SJSA1 (cell line): ENCODE data around the gene KLHL14. TPM values are rescaled to one million over a fixed set of nuclear protein-coding genes. Genes with fewer than 3 reads are reported as not detected.
"Not testable (repeated sequence)": the region's sequence is repeated elsewhere in the genome, so short reads cannot be mapped to it uniquely, and the experiment has no call there.

Experiments
- DNase-seq, 2 experiments: peaks; one replicate each; pipeline ENCODE4 v3.0.0-alpha.2; 2015 to 2020; ENCODE audit warnings: low spot score in 2 of 2, low read depth in 1 of 2
- H3K27ac ChIP-seq: fragments of 250-450 bp; sonication (Bioruptor Pico); 2 replicates; pipeline ENCODE4 v1.5.1; 2020; ENCODE audit warnings: mild to moderate bottlenecking, moderate library complexity
- H3K27me3 ChIP-seq: fragments of 250-450 bp; sonication (Bioruptor Pico); replicated peaks from 2 replicates; pipeline ENCODE4 v1.5.1; 2020; ENCODE audit warnings: mild to moderate bottlenecking, moderate library complexity
- H3K36me3 ChIP-seq: fragments of 250-450 bp; sonication (Bioruptor Pico); 2 replicates; pipeline ENCODE4 v1.5.1; 2020; ENCODE audit warnings: mild to moderate bottlenecking
- H3K4me1 ChIP-seq: fragments of 250-450 bp; sonication (Bioruptor Pico); replicated peaks from 2 replicates; pipeline ENCODE4 v1.6.1; 2021; ENCODE audit warnings: mild to moderate bottlenecking
- H3K4me3 ChIP-seq: fragments of 250-450 bp; sonication (Bioruptor Pico); 2 replicates; pipeline ENCODE4 v1.5.1; 2020; ENCODE audit warnings: mild to moderate bottlenecking
- H3K9me3 ChIP-seq: fragments of 250-450 bp; sonication (Bioruptor Pico); replicated peaks from 2 replicates; pipeline ENCODE4 v1.5.1; 2020; ENCODE audit warnings: mild to moderate bottlenecking
- total RNA-seq: library from RNA; depleted of rRNA; stranded (reverse); fragments of >200 nt; shearing (Covaris generic); gene quantifications from 2 replicates; pipeline ENCODE4 v1.2.3, GENCODE V29; 2014

Gene KLHL14
- total RNA-seq, 1 experiment from 2014 or later, result not detected

GRCh38 chr18:32684096-32684495, 88.7 kb downstream of the KLHL14 start:
- Histone ChIP-seq H3K4me3 (no peak overlapping the region), H3K27me3 (no peaks in the 10 kb centered on the region), H3K36me3 (no peaks in the 10 kb centered on the region), H3K4me1 (no peaks in the 10 kb centered on the region), H3K27ac (no peak overlapping the region), H3K9me3 (no peaks in the 10 kb centered on the region)
- DNase-seq, result no peak

GRCh38 chr18:32683044-32683443, 89.8 kb downstream of the KLHL14 start:
- no peak for DNase-seq
- Histone ChIP-seq H3K4me1 (no peaks in the 10 kb centered on the region), H3K36me3 (no peaks in the 10 kb centered on the region), H3K9me3 (no peaks in the 10 kb centered on the region), H3K27me3 (no peaks in the 10 kb centered on the region), H3K27ac (no peak overlapping the region), H3K4me3 (no peak overlapping the region)

DNA sequence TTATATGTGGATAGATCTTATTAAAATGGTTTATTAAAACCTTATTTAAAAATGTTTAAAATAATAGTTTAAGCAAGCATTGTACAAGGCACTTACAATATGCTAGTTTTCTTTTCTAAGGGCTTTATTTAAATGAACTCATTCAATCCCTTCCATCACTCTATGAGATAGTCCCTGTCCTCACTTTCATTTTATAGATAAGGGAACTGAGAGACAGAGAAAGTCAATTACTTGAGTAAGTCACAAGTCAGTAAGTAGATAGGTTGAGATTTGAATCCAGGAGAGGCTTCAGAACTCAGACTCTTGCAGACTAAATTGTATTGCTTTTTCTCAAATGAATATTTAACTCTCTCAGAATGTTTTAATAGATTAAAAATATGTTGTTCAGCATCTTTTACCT, 95.2 kb downstream of the KLHL14 start:
- Histone ChIP-seq H3K27ac (no peak overlapping the region), H3K4me1 (no peaks in the 10 kb centered on the region), H3K36me3 (no peaks in the 10 kb centered on the region), H3K9me3 (no peaks in the 10 kb centered on the region), H3K4me3 (no peak overlapping the region), H3K27me3 (no peaks in the 10 kb centered on the region)
- no peak for DNase-seq

- DNase-seq, result no peak
- no peak overlapping the region for H3K27ac ChIP-seq
These were observed 98.3 kb downstream of the KLHL14 start for GRCh38 chr18:32674491-32674890.

GRCh38 chr18:32672398-32672797, 100.4 kb downstream of the KLHL14 start:
- Histone ChIP-seq H3K27me3 (no peaks in the 10 kb centered on the region), H3K4me3 (no peak overlapping the region), H3K27ac (no peak overlapping the region), H3K36me3 (no peaks in the 10 kb centered on the region), H3K9me3 (no peaks in the 10 kb centered on the region), H3K4me1 (no peaks in the 10 kb centered on the region)
- no peak for DNase-seq

More at GRCh38 chr18:32674491-32674890, 98.3 kb downstream of the KLHL14 start:
- Histone ChIP-seq H3K4me1 (no peaks in the 10 kb centered on the region), H3K27me3 (no peaks in the 10 kb centered on the region), H3K9me3 (no peaks in the 10 kb centered on the region), H3K36me3 (no peaks in the 10 kb centered on the region), H3K4me3 (no peak overlapping the region)

- DNase-seq, result no peak
- Histone ChIP-seq H3K27ac (no peak overlapping the region), H3K27me3 (no peaks in the 10 kb centered on the region), H3K9me3 (no peaks in the 10 kb centered on the region), H3K4me3 (no peak overlapping the region), H3K36me3 (no peaks in the 10 kb centered on the region), H3K4me1 (no peaks in the 10 kb centered on the region)
These were observed 102.1 kb downstream of the KLHL14 start for GRCh38 chr18:32670727-32671126.

- DNase-seq, result no peak
- H3K9me3 ChIP-seq, result no peaks in the 10 kb centered on the region
- no peak overlapping the region for H3K27ac ChIP-seq
- no peaks in the 10 kb centered on the region for H3K27me3 ChIP-seq
- H3K4me3 ChIP-seq, result no peak overlapping the region
- no peaks in the 10 kb centered on the region for H3K36me3 ChIP-seq
- H3K4me1 ChIP-seq, result no peaks in the 10 kb centered on the region
These were observed 103.2 kb downstream of the KLHL14 start for GRCh38 chr18:32669549-32670165.

GRCh38 chr18:32668956-32669355, 103.9 kb downstream of the KLHL14 start:
- H3K36me3 ChIP-seq, result no peaks in the 10 kb centered on the region
- no peaks in the 10 kb centered on the region for H3K27me3 ChIP-seq
- H3K27ac ChIP-seq, result no peak overlapping the region
- no peaks in the 10 kb centered on the region for H3K9me3 ChIP-seq
- DNase-seq, result no peak
- H3K4me1 ChIP-seq, result no peaks in the 10 kb centered on the region
- no peak overlapping the region for H3K4me3 ChIP-seq

GRCh38 chr18:32661486-32662299, 111.1 kb downstream of the KLHL14 start:
- H3K36me3 ChIP-seq, result no peaks in the 10 kb centered on the region
- no peaks in the 10 kb centered on the region for H3K9me3 ChIP-seq
- no peaks in the 10 kb centered on the region for H3K4me1 ChIP-seq
- H3K4me3 ChIP-seq, result no peak overlapping the region
- H3K27me3 ChIP-seq, result no peaks in the 10 kb centered on the region
- DNase-seq, result no peak
- H3K27ac ChIP-seq, result no peak overlapping the region

GRCh38 chr18:32654507-32654906, 118.3 kb downstream of the KLHL14 start:
- H3K36me3 ChIP-seq, H3K9me3 ChIP-seq, H3K4me3 ChIP-seq, H3K4me1 ChIP-seq, DNase-seq, H3K27me3 ChIP-seq, H3K27ac ChIP-seq: not testable (repeated sequence)

- not testable (repeated sequence) for H3K4me1 ChIP-seq, H3K36me3 ChIP-seq, H3K9me3 ChIP-seq, H3K27ac ChIP-seq, H3K27me3 ChIP-seq, H3K4me3 ChIP-seq, DNase-seq
These were observed 135.2 kb downstream of the KLHL14 start for GRCh38 chr18:32637659-32638058.

GRCh38 chr18:32637226-32637625, 135.6 kb downstream of the KLHL14 start:
- H3K9me3 ChIP-seq, result no peaks in the 10 kb centered on the region
- H3K36me3 ChIP-seq, result no peaks in the 10 kb centered on the region

DNA sequence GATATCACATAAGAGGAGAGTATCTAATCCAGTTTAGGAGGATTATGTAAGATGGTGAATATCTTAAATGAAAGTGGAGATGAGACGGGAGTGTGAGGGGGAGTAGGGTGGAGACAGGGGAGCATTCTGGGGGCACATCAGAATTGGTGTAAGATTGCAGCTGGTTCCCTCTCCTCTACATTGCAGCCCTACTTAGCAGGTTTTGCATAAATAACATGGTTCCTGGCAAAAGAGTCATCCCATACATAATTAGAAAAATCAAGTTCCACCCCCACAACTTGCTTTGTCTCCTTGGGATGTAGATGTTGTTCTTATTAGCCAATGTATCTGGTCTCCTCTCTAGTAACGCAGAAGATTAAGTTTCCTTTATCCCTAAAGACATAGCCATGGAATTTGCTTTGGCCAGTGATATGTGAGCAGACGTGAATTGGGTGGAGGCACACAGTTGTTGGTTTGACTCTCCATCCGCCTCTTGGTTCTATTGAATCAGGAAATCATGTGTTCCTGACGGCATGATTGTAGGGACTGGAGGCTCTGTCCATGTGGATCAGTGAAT, 137.9 kb downstream of the KLHL14 start:
- Histone ChIP-seq H3K4me1 (no peaks in the 10 kb centered on the region), H3K9me3 (no peaks in the 10 kb centered on the region), H3K4me3 (no peak overlapping the region), H3K27me3 (no peaks in the 10 kb centered on the region), H3K27ac (no peak overlapping the region), H3K36me3 (no peaks in the 10 kb centered on the region)
- DNase-seq, result no peak

More at GRCh38 chr18:32637226-32637625, 135.6 kb downstream of the KLHL14 start:
- H3K4me1 ChIP-seq, result no peaks in the 10 kb centered on the region
- no peak for DNase-seq
- no peaks in the 10 kb centered on the region for H3K27me3 ChIP-seq
- no peak overlapping the region for H3K27ac ChIP-seq
- no peak overlapping the region for H3K4me3 ChIP-seq

DNA sequence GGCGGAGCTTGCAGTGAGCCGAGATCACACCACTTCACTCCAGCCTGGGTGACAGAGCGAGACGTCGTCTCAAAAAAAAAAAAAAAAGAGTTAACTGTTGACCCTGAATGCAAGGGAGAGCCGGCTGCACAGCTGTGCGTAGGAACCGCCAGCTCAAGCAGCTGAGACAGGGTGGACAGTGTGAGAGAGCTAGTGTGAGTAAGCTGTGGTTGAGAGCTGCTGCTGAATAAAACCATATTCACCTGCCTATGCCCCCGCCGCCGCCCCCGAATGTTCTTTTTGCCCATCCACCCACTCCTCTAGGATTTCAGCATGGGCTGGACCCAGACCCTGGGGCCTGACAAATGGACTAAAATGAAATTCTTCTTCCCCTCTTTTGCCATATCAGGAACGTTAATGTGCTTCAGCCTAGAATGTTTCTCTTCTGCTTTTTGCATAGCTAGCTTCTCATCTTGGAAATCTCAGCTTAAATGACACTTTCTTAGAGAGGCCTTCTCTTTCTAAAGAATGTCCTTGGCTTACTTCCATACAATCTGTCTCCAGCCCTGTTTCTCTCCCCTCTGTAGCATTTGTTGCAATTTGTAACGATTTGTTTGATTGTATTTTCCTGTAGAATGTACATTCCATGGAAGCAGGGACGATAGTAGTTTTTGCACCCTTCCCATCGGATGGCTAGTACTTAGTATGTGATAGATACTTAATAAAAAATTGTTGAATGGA, 142.7 kb downstream of the KLHL14 start:
- no peaks in the 10 kb centered on the region for H3K36me3 ChIP-seq
- no peak overlapping the region for H3K4me3 ChIP-seq
- H3K4me1 ChIP-seq, result no peaks in the 10 kb centered on the region
- H3K27me3 ChIP-seq, result no peaks in the 10 kb centered on the region; the same call in 1 of the 2 replicates
- no peak for DNase-seq
- no peaks in the 10 kb centered on the region for H3K9me3 ChIP-seq
- no peak overlapping the region for H3K27ac ChIP-seq
